Measurements from ENCODE around the gene PFN1.

GRCh38 chr17:4896332-4897197 lies 51.8 kb downstream of the PFN1 start:
- TF ChIP-seq CTCF (IDR thresholded peaks at IDR 0.05) (no peak), POLR2A (IDR thresholded peaks at IDR 0.05) (no peak), EP300 (IDR thresholded peaks at IDR 0.05) (no peak), POLR2AphosphoS5 (IDR thresholded peaks at IDR 0.05) (no peak)
